Esophagus squamous epithelium (tissue), 5 donors: ENCODE measurements around the gene SEC16B. TPM values are rescaled to one million over a fixed set of nuclear protein-coding genes. Genes with fewer than 3 reads are reported as not detected.

ENCODE experiments used
- DNase-seq: peaks from one replicate; lab custom pipeline; 2025; lab: John Stamatoyannopoulos, UW
- H3K27ac ChIP-seq, 4 donors: fragments of 200-600 bp; sonication (generic); one replicate each; pipeline ENCODE4 v1.5.1; 2016 to 2019; ENCODE audit warnings: mild to moderate bottlenecking in 1 of 4
- H3K27me3 ChIP-seq, 4 donors: fragments of 200-600 bp; sonication (generic); 1 replicate in 3 of 4; 2 replicates in 1 of 4; pipeline versions ENCODE4 v1.5.1 to v1.6.0; 2017 to 2021; ENCODE audit warnings: antibody characterized with exemption in 1 of 4
- H3K36me3 ChIP-seq, 3 donors: fragments of 200-600 bp; sonication (generic); one replicate each; pipeline ENCODE4 v1.5.1; 2016 to 2019
- H3K4me1 ChIP-seq, 3 donors: fragments of 200-600 bp; sonication (generic); one replicate each; pipeline ENCODE4 v1.5.1; 2017 to 2019
- H3K4me3 ChIP-seq, 4 donors: fragments of 200-600 bp; sonication (generic); 1 replicate in 3 of 4; 2 replicates in 1 of 4; pipeline ENCODE4 v1.5.1; 2016 to 2019; ENCODE audit warnings: mild to moderate bottlenecking in 2 of 4, moderate library complexity in 1 of 4
- H3K9me3 ChIP-seq, 3 donors: fragments of 200-600 bp; sonication (generic); one replicate each; pipeline ENCODE4 v1.5.1; 2016 to 2019
- POLR2A ChIP-seq, 4 donors: fragments of 450-650 bp; IDR thresholded peaks; one replicate each; pipeline ENCODE4 v1.6.1; 2017; ENCODE audit warnings: antibody characterized with exemption in 4 of 4, mild to moderate bottlenecking in 4 of 4, moderate library complexity in 3 of 4
- WGBS, 2 donors: methylation state at CpG; one replicate each; pipeline ENCODE4 v1.1.5; 2018; 5-methylcytosine and 5-hydroxymethylcytosine counted together
- intact Hi-C: fragments of 100-400 bp; cut with DNase I; formaldehyde crosslinking; loops from one replicate; pipeline ENCODE4 v1.15.0; 2022
- total RNA-seq, 4 donors: library from RNA; depleted of rRNA; stranded (reverse); fragments of >200 nt; gene quantifications; one replicate each; pipeline ENCODE4 v1.1.0, GENCODE V29; 2016
- TF ChIP-seq, protein P1 (sequence below), 6 experiments: fragments of 450-650 bp in 4 of 6; fragments of 200-600 bp in 2 of 6; sonication (generic) in 2 of 6; IDR thresholded peaks; one replicate each; pipeline ENCODE4 v1.5.1; 2016 to 2019; ENCODE audit warnings: antibody characterized with exemption in 6 of 6, mild to moderate bottlenecking in 4 of 6, moderate library complexity in 4 of 6
- donor health status: DM: yes; HTN: yes; CAD: no.

The SEC16B gene
- total RNA-seq, 4 donors from 2014 or later: 0.61 to 2.1 (median 1.3) TPM

DNA sequence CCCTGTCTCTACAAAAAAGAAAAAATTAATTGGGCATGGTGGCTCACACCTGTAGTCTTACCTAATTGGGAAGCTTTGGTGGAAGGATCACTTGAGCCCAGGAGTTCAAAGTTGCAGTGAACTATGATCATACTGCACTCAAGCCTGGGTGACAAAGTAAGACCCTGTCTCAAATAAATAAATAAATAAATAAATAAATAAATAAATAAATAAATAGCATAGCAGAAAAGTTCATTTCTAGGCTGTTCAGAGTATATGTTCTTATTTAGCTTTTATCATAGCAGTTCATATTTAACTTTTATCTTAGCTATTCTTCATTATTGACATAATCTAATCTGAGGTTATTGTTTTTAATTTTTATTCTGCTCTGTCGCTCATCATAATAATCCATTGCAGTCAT, 8.7 kb upstream of the SEC16B start:
- TF ChIP-seq, protein P1, sequence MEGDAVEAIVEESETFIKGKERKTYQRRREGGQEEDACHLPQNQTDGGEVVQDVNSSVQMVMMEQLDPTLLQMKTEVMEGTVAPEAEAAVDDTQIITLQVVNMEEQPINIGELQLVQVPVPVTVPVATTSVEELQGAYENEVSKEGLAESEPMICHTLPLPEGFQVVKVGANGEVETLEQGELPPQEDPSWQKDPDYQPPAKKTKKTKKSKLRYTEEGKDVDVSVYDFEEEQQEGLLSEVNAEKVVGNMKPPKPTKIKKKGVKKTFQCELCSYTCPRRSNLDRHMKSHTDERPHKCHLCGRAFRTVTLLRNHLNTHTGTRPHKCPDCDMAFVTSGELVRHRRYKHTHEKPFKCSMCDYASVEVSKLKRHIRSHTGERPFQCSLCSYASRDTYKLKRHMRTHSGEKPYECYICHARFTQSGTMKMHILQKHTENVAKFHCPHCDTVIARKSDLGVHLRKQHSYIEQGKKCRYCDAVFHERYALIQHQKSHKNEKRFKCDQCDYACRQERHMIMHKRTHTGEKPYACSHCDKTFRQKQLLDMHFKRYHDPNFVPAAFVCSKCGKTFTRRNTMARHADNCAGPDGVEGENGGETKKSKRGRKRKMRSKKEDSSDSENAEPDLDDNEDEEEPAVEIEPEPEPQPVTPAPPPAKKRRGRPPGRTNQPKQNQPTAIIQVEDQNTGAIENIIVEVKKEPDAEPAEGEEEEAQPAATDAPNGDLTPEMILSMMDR (IDR thresholded peaks at IDR 0.05): no peak
- no peak for TF ChIP-seq POLR2A (IDR thresholded peaks at IDR 0.05)
- Histone ChIP-seq H3K27ac (no peak overlapping the region), H3K4me3 (no peak overlapping the region), H3K4me1 (peaks cover 0 to 5% (median 0%) of the 10 kb centered on the region in 3 donors), H3K9me3 (no peaks in the 10 kb centered on the region), H3K36me3 (no peaks in the 10 kb centered on the region), H3K27me3 (no peaks in the 10 kb centered on the region)
- DNase-seq: no peak
- 89 to 100% methylated on average over 1 of the region's 1 CpG for WGBS, 2 donors
- intact Hi-C loops: no loop called here

DNA sequence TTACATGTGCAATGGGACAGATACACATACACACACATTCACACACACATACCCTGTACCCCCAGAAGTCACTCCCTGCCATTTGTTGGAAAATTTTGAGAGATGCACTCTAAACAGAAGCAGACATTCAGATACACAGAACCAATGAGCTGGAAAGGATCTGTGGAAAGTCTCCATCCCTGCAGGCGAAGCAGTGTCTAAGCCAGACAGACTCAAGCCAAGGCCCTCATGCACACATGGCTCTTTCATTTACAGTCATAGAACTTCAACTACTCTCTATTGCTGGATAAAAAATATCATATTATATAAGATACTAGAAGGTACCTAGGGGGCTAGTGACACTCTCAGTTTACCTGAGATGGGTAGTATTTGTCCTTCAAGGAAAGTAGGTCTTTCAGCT, 7.3 kb upstream of the SEC16B start:
- 80 to 88% methylated on average over 1 of the region's 1 CpG for WGBS, 2 donors
- Histone ChIP-seq H3K9me3 (no peaks in the 10 kb centered on the region), H3K27ac (no peak overlapping the region), H3K36me3 (no peaks in the 10 kb centered on the region), H3K4me1 (no peaks in the 10 kb centered on the region), H3K4me3 (no peak overlapping the region), H3K27me3 (no peaks in the 10 kb centered on the region)
- TF ChIP-seq POLR2A (IDR thresholded peaks at IDR 0.05): no peak
- TF ChIP-seq, protein P1 (IDR thresholded peaks at IDR 0.05): no peak
- intact Hi-C loops: no loop called here
- DNase-seq: no peak

DNA sequence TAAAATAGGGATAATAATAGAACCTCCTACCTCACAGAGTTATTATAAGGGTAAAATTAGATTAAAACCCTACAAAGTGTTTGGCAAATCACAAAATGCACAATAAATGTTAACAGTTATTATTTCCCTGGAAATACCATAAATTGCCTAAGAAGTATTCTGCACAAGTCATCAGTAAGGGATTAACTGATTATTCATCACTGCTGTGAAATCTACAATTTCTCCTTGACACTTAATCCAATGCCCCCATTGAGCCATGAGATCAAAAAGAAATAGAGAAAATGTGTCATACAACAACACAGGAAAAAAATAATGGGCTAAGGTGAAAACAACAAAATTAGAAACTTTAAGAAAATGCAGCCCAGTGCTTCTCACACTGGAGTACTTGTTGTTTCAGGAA, 6.7 kb upstream of the SEC16B start:
- Histone ChIP-seq H3K27ac (no peak overlapping the region), H3K27me3 (no peaks in the 10 kb centered on the region), H3K4me1 (no peaks in the 10 kb centered on the region), H3K9me3 (no peaks in the 10 kb centered on the region), H3K36me3 (no peaks in the 10 kb centered on the region), H3K4me3 (no peak overlapping the region)
- DNase-seq: no peak
- TF ChIP-seq, protein P1 (IDR thresholded peaks at IDR 0.05): no peak
- TF ChIP-seq POLR2A (IDR thresholded peaks at IDR 0.05): no peak
- intact Hi-C loops: no loop called here

DNA sequence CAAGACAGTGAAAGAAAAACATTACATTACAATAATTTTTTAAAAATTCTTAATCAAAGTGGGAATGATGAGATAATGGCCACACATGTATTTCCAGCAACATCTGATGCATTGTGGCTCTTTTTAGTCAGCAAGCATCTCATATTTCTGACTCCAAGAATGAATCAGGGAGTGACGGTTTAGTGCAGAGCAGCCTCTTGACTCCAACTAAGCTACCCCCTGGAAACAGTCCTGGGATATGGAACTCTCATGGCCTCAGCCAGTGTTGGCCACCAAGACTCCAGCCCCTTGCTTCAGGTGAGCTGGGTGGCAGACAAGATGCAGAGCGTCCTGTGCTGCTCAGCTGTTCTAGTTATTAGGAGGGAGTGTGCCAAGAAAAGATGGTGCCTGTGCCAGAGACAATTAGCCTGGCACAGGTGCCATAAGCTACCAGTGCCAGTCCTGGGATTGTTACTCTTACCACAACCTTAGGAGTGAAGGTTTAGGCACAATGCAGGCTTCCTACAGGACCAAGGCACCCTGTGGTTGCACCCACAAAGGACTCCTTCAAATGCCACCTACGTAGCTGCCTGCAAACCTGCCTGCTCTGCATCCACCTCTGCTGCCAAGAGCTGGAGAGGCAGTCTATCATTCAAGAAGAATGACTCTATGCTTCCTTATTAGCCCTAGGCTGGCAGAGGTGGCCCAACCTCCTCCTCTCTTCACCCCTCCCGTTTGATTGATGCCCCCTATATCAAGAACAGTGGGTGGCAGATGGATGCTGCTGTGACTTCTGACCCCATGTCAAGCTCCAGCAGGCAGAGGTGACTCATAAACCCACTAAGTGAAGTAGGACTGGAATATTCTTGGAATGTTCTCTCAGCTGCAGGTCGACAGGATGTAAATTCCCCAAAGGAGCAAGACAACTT, 6.0 kb upstream of the SEC16B start:
- no peaks in the 10 kb centered on the region for H3K9me3 ChIP-seq
- no peak for TF ChIP-seq POLR2A (IDR thresholded peaks at IDR 0.05)
- no peaks in the 10 kb centered on the region for H3K36me3 ChIP-seq
- H3K4me3 ChIP-seq: no peak overlapping the region
- H3K4me1 ChIP-seq: no peaks in the 10 kb centered on the region
- intact Hi-C loops: no loop called here
- no peak for DNase-seq
- WGBS, 2 donors: 36 to 49% methylated on average over 3 to 5 of the region's 5 CpGs
- no peak overlapping the region for H3K27ac ChIP-seq
- H3K27me3 ChIP-seq: no peaks in the 10 kb centered on the region

DNA sequence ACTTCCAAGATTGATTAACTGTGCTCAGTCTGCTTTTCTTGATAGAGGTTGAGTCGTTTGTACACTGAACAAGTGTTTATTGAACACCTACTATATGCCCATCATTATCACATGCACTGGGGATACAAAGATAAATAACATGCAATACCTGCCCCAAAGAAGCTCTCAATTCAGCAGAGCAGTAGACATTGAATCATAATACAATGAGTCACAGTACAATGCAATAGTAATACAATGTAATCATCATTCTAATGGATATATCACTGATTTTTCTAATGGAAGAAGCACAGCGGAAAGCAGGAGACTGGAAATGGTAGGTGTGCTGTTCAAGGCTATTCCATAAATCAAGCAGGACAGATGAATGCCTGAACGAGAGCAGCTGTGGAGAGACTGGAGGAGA, 3.7 kb upstream of the SEC16B start:
- H3K4me1 ChIP-seq: no peaks in the 10 kb centered on the region
- no peak overlapping the region for H3K4me3 ChIP-seq
- TF ChIP-seq POLR2A (IDR thresholded peaks at IDR 0.05): no peak
- TF ChIP-seq, protein P1 (IDR thresholded peaks at IDR 0.05): no peak
- H3K36me3 ChIP-seq: no peaks in the 10 kb centered on the region
- H3K27ac ChIP-seq: no peak overlapping the region
- DNase-seq: no peak
- no peaks in the 10 kb centered on the region for H3K9me3 ChIP-seq
- WGBS, 2 donors: 63 to 68% methylated on average over 3 of the region's 3 CpGs
- no peaks in the 10 kb centered on the region for H3K27me3 ChIP-seq
- intact Hi-C loops: no loop called here
